Measurements from ENCODE around the gene HSPB3. TPM values are rescaled to one million over a fixed set of nuclear protein-coding genes. Genes with fewer than 3 reads are reported as not detected.
A peak's percentile ranks its signal among the peaks of the same experiment; 100 is the strongest.

HSPB3 gene
- total RNA-seq, 1 experiment from 2014 or later = not detected

GRCh38 chr5:54454602-54455001 is 897 bp upstream of the HSPB3 start:
- Histone ChIP-seq H3K9me2 (replicated peaks; ENCODE audit: low read length) (no peaks in the 10 kb centered on the region), H4K20me1 (ENCODE audit: low read length) (no peaks in the 10 kb centered on the region), H3K27ac (ENCODE audit: low read length) (no peak overlapping the region), H3K9ac (ENCODE audit: low read length) (no peak overlapping the region), H3K36me3 (ENCODE audit: low read depth, low read length) (no peaks in the 10 kb centered on the region), H3K9me3 (ENCODE audit: low read length) (no peaks in the 10 kb centered on the region), H2AFZ (ENCODE audit: low read length) (no peak overlapping the region), H3F3A (ENCODE audit: low read length, unreplicated experiment) (no peaks in the 10 kb centered on the region), H3K4me1 (ENCODE audit: insufficient read depth, low read length) (no peaks in the 10 kb centered on the region; the same call in 1 of the 2 replicates), H3K4me3 (ENCODE audit: low read length) (no peak overlapping the region), H3K79me2 (ENCODE audit: low read length) (no peaks in the 10 kb centered on the region), H3K4me2 (ENCODE audit: low read length) (no peak overlapping the region), H3K27me3 (ENCODE audit: low read length) (peaks cover 3% of the 10 kb centered on the region; the same call in 1 of the 2 replicates)
- POLR2A ChIA-PET (ENCODE audit: unreplicated experiment) = no interaction called here
- no TSS peak for BruUV-seq (replicated peaks)
- TF ChIP-seq CTCF (conservative IDR thresholded peaks at IDR 0.05; ENCODE audit: low read depth, low read length) = no peak
- no peak for TF ChIP-seq EZH2phosphoT487 (IDR thresholded peaks at IDR 0.05; ENCODE audit: borderline replicate concordance, low read length)
- no peak for TF ChIP-seq EZH2 (IDR thresholded peaks at IDR 0.05; ENCODE audit: low read length, unreplicated experiment)
- DNase-seq (no peak), ATAC-seq (no peak)
- intact Hi-C loops (cut with micrococcal nuclease) = no loop called here
- CTCF ChIA-PET = no interaction called here

GRCh38 chr5:54457094-54457862 is 1.8 kb downstream of the HSPB3 start:
- Histone ChIP-seq H3K79me2 (ENCODE audit: low read length) (no peaks in the 10 kb centered on the region), H3K9me2 (replicated peaks; ENCODE audit: low read length) (no peaks in the 10 kb centered on the region), H3K27ac (ENCODE audit: low read length) (no peak overlapping the region), H3K9me3 (ENCODE audit: low read length) (no peaks in the 10 kb centered on the region), H3F3A (ENCODE audit: low read length, unreplicated experiment) (no peaks in the 10 kb centered on the region), H3K4me2 (ENCODE audit: low read length) (no peak overlapping the region), H3K4me3 (ENCODE audit: low read length) (no peak overlapping the region), H4K20me1 (ENCODE audit: low read length) (no peaks in the 10 kb centered on the region), H3K36me3 (ENCODE audit: low read depth, low read length) (no peaks in the 10 kb centered on the region), H3K4me1 (ENCODE audit: insufficient read depth, low read length) (no peaks in the 10 kb centered on the region; the same call in 1 of the 2 replicates), H3K9ac (ENCODE audit: low read length) (no peak overlapping the region), H2AFZ (ENCODE audit: low read length) (no peak overlapping the region), H3K27me3 (ENCODE audit: low read length) (no peaks in the 10 kb centered on the region)
- no peak for TF ChIP-seq CTCF (conservative IDR thresholded peaks at IDR 0.05; ENCODE audit: low read depth, low read length)
- TF ChIP-seq EZH2phosphoT487 (IDR thresholded peaks at IDR 0.05; ENCODE audit: borderline replicate concordance, low read length) = no peak
- TF ChIP-seq EZH2 (IDR thresholded peaks at IDR 0.05; ENCODE audit: low read length, unreplicated experiment) = no peak
- no peak for DNase-seq
- no TSS peak for BruUV-seq (replicated peaks)
- CTCF ChIA-PET = no interaction called here
- POLR2A ChIA-PET (ENCODE audit: unreplicated experiment) = no interaction called here
- intact Hi-C loops (cut with micrococcal nuclease) = no loop called here
- peak; percentile 57 for ATAC-seq

- Histone ChIP-seq H3K9ac (ENCODE audit: low read length) (no peak overlapping the region), H3K9me3 (ENCODE audit: low read length) (no peaks in the 10 kb centered on the region), H3K79me2 (ENCODE audit: low read length) (no peaks in the 10 kb centered on the region), H3K27ac (ENCODE audit: low read length) (no peak overlapping the region), H4K20me1 (ENCODE audit: low read length) (no peaks in the 10 kb centered on the region), H3F3A (ENCODE audit: low read length, unreplicated experiment) (no peaks in the 10 kb centered on the region), H3K9me2 (replicated peaks; ENCODE audit: low read length) (no peaks in the 10 kb centered on the region), H3K36me3 (ENCODE audit: low read depth, low read length) (no peaks in the 10 kb centered on the region), H3K27me3 (ENCODE audit: low read length) (no peaks in the 10 kb centered on the region), H3K4me2 (ENCODE audit: low read length) (no peak overlapping the region), H3K4me1 (ENCODE audit: insufficient read depth, low read length) (no peaks in the 10 kb centered on the region; the same call in 1 of the 2 replicates), H3K4me3 (ENCODE audit: low read length) (no peak overlapping the region), H2AFZ (ENCODE audit: low read length) (no peak overlapping the region)
- DNase-seq = no peak
- no peak for TF ChIP-seq EZH2phosphoT487 (IDR thresholded peaks at IDR 0.05; ENCODE audit: borderline replicate concordance, low read length)
- no peak for TF ChIP-seq CTCF (conservative IDR thresholded peaks at IDR 0.05; ENCODE audit: low read depth, low read length)
- no peak for TF ChIP-seq EZH2 (IDR thresholded peaks at IDR 0.05; ENCODE audit: low read length, unreplicated experiment)
- POLR2A ChIA-PET (ENCODE audit: unreplicated experiment) = no interaction called here
- no TSS peak for BruUV-seq (replicated peaks)
- intact Hi-C loops (cut with micrococcal nuclease) = no loop called here
- no peak for ATAC-seq
- CTCF ChIA-PET = no interaction called here
Measured at GRCh38 chr5:54458221-54458620, 2.7 kb downstream of the HSPB3 start.
